ENCODE results near the gene PGS1. TPM values are rescaled to one million over a fixed set of nuclear protein-coding genes. Genes with fewer than 3 reads are reported as not detected.

Gene PGS1
- total RNA-seq, 1 donor, result 40.2 TPM

DNA sequence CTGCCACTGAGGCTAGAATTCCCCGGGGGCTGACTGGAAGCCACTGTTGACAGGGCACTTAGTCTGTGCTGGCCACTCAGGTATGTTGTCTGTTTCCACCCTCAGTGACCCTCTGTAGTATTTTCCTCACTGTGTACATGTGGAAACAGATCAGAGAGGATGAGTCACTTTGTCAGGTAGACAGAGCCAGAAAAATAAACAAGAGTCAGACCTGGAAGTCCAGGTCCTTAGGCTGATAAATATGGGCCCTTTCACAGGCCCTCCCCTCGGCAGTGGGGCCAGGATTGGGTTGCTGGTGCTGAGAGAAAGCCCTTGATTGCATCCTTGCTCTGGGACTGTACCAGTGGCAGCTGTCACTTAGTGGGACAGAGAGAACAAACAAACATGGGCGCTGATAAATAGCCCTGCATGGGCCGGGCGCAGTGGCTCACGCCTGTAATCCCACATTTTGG, 21.3 kb downstream of the PGS1 start:
- DNase-seq (ENCODE audit: low read depth), result no peak
- no peak overlapping the region for H3K4me3 ChIP-seq (ENCODE audit: low read depth, low read length)
- no peak for TF ChIP-seq CTCF (IDR thresholded peaks at IDR 0.05; ENCODE audit: insufficient read depth, low read length)

GRCh38 chr17:78400581-78401240, 22.3 kb downstream of the PGS1 start:
- TF ChIP-seq CTCF (IDR thresholded peaks at IDR 0.05; ENCODE audit: insufficient read depth, low read length), result no peak

GRCh38 chr17:78401246-78401645, 22.8 kb downstream of the PGS1 start:
- no peak for DNase-seq (ENCODE audit: low read depth)
- H3K4me3 ChIP-seq (ENCODE audit: low read depth, low read length), result no peak overlapping the region
- TF ChIP-seq CTCF (IDR thresholded peaks at IDR 0.05; ENCODE audit: insufficient read depth, low read length), result no peak

More at GRCh38 chr17:78400581-78401240, 22.3 kb downstream of the PGS1 start:
- H3K4me3 ChIP-seq (ENCODE audit: low read depth, low read length), result no peak overlapping the region
- DNase-seq (ENCODE audit: low read depth), result no peak

DNA sequence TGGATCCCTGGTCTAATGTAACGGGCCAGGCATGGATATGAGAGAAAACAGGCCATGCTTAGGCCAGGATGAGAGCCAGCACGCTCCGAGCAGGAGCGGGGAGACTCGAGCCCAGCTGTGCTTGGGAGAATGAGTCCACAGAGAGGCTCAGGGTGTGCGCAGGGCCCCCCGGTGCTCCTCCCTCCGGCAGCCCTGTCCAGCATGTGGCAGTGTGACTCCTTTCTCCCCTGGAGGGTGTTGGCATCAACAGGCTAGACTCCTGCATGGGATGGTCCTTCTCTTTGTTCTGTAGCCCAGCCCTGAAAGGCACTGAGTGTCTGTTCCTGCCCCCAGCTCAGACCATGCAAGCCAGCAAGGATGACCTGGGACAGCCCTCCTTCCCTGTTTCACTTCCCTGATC, 23.4 kb downstream of the PGS1 start:
- H3K4me3 ChIP-seq (ENCODE audit: low read depth, low read length), result no peak overlapping the region
- no peak for TF ChIP-seq CTCF (IDR thresholded peaks at IDR 0.05; ENCODE audit: insufficient read depth, low read length)
- DNase-seq (ENCODE audit: low read depth), result no peak

DNA sequence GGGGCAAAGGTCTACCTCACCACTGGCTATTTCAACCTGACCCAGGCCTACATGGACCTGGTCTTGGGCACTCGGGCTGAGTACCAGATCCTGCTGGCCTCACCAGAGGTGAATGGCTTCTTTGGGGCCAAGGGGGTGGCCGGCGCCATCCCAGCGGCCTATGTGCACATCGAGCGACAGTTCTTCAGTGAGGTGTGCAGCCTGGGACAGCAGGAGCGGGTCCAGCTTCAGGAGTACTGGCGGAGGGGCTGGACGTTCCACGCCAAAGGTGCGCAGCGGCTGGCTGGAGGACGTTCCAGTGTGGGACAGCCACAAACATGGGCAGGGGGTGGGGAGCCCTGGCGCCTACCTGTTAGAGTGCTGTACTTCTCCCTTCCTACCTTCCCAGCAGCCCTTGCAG, 25.4 kb downstream of the PGS1 start:
- no peak overlapping the region for H3K4me3 ChIP-seq (ENCODE audit: low read depth, low read length)
- TF ChIP-seq CTCF (IDR thresholded peaks at IDR 0.05; ENCODE audit: insufficient read depth, low read length), result no peak
- no peak for DNase-seq (ENCODE audit: low read depth)

DNA sequence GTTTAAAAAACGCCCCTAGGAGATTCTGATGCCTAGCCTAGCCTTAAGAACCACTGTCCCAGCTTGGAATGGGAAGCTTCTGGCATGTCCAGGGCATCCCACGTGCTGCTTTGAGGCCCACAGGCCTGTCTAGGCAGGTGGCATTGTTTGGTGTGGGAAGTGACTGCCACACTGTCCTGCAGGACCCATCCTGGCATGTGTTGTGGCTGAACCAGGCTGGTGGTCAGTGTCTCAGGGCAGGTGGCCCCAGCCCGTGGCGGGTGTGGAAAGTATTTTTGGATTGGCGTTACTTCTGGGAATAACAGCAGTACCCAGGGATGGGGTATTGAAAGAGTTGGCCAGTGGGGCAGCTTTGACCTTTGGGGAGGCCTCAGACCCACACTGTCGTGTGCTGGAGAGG, 27.9 kb downstream of the PGS1 start:
- TF ChIP-seq CTCF (IDR thresholded peaks at IDR 0.05; ENCODE audit: insufficient read depth, low read length), result no peak
- DNase-seq (ENCODE audit: low read depth), result no peak
- no peak overlapping the region for H3K4me3 ChIP-seq (ENCODE audit: low read depth, low read length)

DNA sequence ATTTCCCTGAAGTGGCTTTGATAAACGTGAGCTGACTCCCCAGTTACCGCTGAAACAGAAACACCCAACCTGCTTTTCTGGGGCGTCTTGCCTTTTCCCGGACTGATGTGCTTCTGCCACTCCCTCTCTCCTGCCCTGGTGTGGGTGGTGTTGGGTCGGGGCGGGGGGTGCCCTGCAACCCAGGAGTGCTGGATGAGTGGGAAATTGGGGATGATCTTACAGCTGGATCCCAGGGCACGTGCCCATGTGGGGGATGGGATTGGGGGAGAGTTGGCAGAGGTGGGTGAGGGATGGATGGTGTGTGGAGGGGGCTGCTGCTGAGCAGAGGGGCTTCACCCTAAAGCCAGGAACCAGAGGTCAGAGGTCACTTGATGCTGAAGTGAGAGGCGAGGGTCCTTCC, 28.5 kb downstream of the PGS1 start:
- no peak for TF ChIP-seq CTCF (IDR thresholded peaks at IDR 0.05; ENCODE audit: insufficient read depth, low read length)
- no peak overlapping the region for H3K4me3 ChIP-seq (ENCODE audit: low read depth, low read length)
- DNase-seq (ENCODE audit: low read depth), result no peak

All from fibroblast of the aortic adventitia (primary cell).